Breast epithelium (tissue), 4 donors: ENCODE measurements around the gene MDK. TPM values are rescaled to one million over a fixed set of nuclear protein-coding genes. Genes with fewer than 3 reads are reported as not detected.
"Not testable (repeated sequence)": the region's sequence is repeated elsewhere in the genome, so short reads cannot be mapped to it uniquely, and the experiment has no call there.

ENCODE experiments used
- DNase-seq, 2 donors: peaks; one replicate each; pipeline ENCODE4 v3.0.0-alpha.2; 2019; ENCODE audit warnings: low spot score in 2 of 2
- H3K27ac ChIP-seq, 2 donors: fragments of 200-600 bp; sonication (generic) in 1 of 2; one replicate each; pipeline ENCODE4 v1.5.1; 2016 to 2019; ENCODE audit warnings: mild to moderate bottlenecking in 1 of 2
- H3K27me3 ChIP-seq, 2 donors: fragments of 200-600 bp; sonication (generic) in 1 of 2; one replicate each; pipeline versions ENCODE4 v1.5.1 to v1.6.0; 2017 to 2019; ENCODE audit warnings: control low read depth in 1 of 2, mild to moderate bottlenecking in 1 of 2
- H3K36me3 ChIP-seq: fragments of 200-600 bp; one replicate; pipeline ENCODE4 v1.5.1; 2019
- H3K4me1 ChIP-seq, 2 donors: fragments of 200-600 bp; sonication (generic); one replicate each; pipeline ENCODE4 v1.5.1; 2016 to 2019; ENCODE audit warnings: control low read depth in 1 of 2
- H3K4me3 ChIP-seq, 3 donors: fragments of 200-600 bp; sonication (generic); 1 replicate in 2 of 3; 2 replicates in 1 of 3; pipeline ENCODE4 v1.5.1; 2016 to 2019; ENCODE audit warnings: mild to moderate bottlenecking in 3 of 3, moderate library complexity in 2 of 3
- H3K9me3 ChIP-seq, 2 donors: fragments of 200-600 bp; sonication (generic) in 1 of 2; one replicate each; pipeline ENCODE4 v1.5.1; 2016 to 2019; ENCODE audit warnings: control low read depth in 1 of 2
- POLR2A ChIP-seq: fragments of 450-650 bp; IDR thresholded peaks from one replicate; pipeline ENCODE4 v1.6.1; 2016; ENCODE audit warnings: antibody characterized with exemption, mild to moderate bottlenecking, moderate library complexity
- POLR2AphosphoS5 ChIP-seq, 3 donors: sonication (generic); formaldehyde crosslinking; IDR thresholded peaks; one replicate each; pipeline ENCODE4 v1.6.1; 2017; ENCODE audit warnings: antibody characterized with exemption in 3 of 3
- intact Hi-C: fragments of 100-400 bp; cut with DNase I; formaldehyde crosslinking; loops from one replicate; pipeline ENCODE4 v1.15.1; 2023; ENCODE audit warnings: low total_unique reads
- total RNA-seq, 3 donors: library from RNA; depleted of rRNA; stranded (reverse); fragments of >200 nt; gene quantifications; one replicate each; pipeline ENCODE4 v1.1.0, GENCODE V29; 2016
- TF ChIP-seq, protein P1 (sequence below), 3 donors: fragments of 450-650 bp; IDR thresholded peaks; one replicate each; pipeline ENCODE4 v1.5.1; 2016 to 2017; ENCODE audit warnings: antibody characterized with exemption in 3 of 3, mild to moderate bottlenecking in 3 of 3, moderate library complexity in 3 of 3

The MDK gene
- total RNA-seq, 3 donors from 2014 or later: 20.5 to 115 (median 54.7) TPM

DNA sequence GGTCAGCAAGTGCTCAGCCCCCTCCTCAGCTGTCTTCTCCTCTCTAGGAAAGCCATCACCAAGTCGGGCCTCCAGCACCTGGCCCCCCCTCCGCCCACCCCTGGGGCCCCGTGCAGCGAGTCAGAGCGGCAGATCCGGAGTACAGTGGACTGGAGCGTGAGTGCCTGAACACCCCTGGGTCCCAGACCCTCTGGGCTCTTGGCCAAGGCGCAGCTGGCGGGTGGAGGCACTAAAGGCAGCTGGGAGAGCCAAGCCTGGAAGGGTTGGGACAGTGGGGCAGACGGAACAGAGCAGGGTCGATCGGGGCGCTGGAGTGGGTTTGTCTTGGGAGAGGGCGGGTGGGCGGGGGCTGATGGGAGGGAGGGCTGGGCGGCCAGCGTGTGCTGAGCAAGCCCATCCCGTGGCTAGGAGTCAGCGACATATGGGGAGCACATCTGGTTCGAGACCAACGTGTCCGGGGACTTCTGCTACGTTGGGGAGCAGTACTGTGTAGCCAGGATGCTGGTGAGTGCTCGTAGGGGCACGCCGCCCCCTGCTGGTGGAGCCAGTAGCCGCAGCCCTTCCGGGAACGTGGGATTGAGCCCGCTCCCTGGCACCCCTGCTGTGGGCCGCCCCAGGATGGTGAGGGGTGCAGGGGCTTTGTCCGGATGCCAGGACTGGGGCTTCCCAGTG lies 14.1 kb upstream of the MDK start:
- Histone ChIP-seq H3K27ac (peak overlapping the region; percentile 41 to 67), H3K36me3 (no peaks in the 10 kb centered on the region), H3K4me3 (peak overlapping the region in 1 of 3 donors; percentile 36), H3K4me1 (peaks cover 11 to 14% of the 10 kb centered on the region in 2 donors), H3K9me3 (no peaks in the 10 kb centered on the region), H3K27me3 (no peaks in the 10 kb centered on the region)
- intact Hi-C loops: no loop called here
- no peak for DNase-seq
- TF ChIP-seq, protein P1, sequence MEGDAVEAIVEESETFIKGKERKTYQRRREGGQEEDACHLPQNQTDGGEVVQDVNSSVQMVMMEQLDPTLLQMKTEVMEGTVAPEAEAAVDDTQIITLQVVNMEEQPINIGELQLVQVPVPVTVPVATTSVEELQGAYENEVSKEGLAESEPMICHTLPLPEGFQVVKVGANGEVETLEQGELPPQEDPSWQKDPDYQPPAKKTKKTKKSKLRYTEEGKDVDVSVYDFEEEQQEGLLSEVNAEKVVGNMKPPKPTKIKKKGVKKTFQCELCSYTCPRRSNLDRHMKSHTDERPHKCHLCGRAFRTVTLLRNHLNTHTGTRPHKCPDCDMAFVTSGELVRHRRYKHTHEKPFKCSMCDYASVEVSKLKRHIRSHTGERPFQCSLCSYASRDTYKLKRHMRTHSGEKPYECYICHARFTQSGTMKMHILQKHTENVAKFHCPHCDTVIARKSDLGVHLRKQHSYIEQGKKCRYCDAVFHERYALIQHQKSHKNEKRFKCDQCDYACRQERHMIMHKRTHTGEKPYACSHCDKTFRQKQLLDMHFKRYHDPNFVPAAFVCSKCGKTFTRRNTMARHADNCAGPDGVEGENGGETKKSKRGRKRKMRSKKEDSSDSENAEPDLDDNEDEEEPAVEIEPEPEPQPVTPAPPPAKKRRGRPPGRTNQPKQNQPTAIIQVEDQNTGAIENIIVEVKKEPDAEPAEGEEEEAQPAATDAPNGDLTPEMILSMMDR (IDR thresholded peaks at IDR 0.05): peak; percentile 73 to 85 (median 84)
- TF ChIP-seq POLR2A: no peak

DNA sequence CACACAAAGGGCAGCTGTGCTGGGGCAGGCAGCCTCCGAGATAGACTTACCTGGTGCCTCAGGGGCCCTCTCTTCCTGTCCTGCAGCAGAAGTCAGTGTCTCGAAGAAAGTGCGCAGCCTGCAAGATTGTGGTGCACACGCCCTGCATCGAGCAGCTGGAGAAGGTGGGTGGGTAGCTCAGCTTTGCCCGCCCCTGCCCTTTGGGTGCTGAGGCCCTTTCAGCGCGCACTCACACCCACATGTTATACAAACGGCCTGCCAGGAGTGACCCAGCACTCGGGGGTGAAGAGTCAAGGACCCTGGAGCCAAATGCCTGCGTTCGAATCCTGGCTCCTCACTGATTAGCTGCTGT lies 13.6 kb upstream of the MDK start:
- no peak for DNase-seq
- H3K36me3 ChIP-seq: no peaks in the 10 kb centered on the region
- peak overlapping the region; percentile 41 to 67 for H3K27ac ChIP-seq
- H3K4me1 ChIP-seq: peaks cover 9 to 14% of the 10 kb centered on the region in 2 donors
- no peaks in the 10 kb centered on the region for H3K9me3 ChIP-seq
- TF ChIP-seq, protein P1 (IDR thresholded peaks at IDR 0.05): peak in 1 of 3 donors; percentile 22
- no peak for TF ChIP-seq POLR2AphosphoS5 (IDR thresholded peaks at IDR 0.05)
- TF ChIP-seq POLR2A: no peak
- H3K4me3 ChIP-seq: peak overlapping the region in 1 of 3 donors; percentile 36
- intact Hi-C loops: no loop called here
- H3K27me3 ChIP-seq: no peaks in the 10 kb centered on the region

DNA sequence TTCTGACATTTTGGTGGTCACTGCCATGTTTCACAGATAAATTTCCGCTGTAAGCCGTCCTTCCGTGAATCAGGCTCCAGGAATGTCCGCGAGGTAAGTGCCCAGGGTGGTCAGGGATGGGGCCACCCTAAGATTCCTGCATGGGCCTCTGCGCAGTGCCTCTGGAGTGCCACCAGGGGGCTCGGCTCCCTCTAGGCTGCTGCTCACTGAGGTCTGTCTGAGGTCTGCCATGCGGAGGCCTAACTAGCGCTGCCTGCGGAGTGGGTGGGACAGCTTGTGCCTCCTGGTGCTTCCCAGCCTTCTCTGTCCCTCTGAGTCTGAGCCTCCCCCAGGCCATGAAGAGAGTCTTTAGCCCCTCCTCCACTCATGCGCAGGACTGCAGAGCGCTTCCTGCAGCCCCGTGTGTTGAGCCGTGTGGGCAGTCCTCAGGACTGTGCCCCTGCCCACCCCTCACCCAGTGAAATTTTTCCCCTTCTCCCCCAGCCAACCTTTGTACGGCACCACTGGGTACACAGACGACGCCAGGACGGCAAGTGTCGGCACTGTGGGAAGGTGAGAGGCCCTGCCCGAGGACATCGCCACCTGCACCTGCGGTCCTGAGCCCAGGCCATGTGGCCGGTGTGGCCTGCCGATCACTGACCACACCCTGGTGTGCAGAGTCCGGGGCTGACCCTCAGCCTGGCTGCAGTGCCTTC lies 11.9 kb upstream of the MDK start:
- no peak for DNase-seq
- Histone ChIP-seq H3K27ac (no peak overlapping the region), H3K4me3 (no peak overlapping the region), H3K36me3 (no peaks in the 10 kb centered on the region), H3K27me3 (no peaks in the 10 kb centered on the region), H3K9me3 (no peaks in the 10 kb centered on the region), H3K4me1 (peaks cover 0 to 5% of the 10 kb centered on the region in 2 donors)
- no peak for TF ChIP-seq POLR2A
- TF ChIP-seq, protein P1 (IDR thresholded peaks at IDR 0.05): peak; percentile 47 to 73 (median 72)
- intact Hi-C loops: no loop called here

DNA sequence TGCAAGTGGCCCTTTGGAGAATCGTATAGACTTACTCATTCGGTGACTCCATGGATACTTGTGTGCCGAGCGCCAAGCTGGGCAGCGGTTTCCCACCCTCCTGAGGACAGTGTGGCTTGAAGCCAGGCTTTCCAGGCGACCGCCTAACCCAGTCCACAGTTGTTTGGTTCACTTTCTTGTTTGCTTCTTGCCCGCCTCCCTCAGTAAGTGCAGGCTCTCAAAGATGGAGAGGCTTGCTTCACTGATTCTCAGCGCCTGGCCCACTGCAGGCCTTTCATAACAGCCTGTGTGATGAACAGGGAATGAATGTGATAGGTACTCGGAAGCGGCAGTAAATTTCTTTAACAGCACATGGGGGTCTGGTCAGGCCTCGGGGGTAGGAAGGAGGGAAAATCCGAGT lies 11.2 kb upstream of the MDK start:
- peaks cover 5% of the 10 kb centered on the region for H3K36me3 ChIP-seq
- no peaks in the 10 kb centered on the region for H3K27me3 ChIP-seq
- peaks cover 0 to 5% of the 10 kb centered on the region in 2 donors for H3K4me1 ChIP-seq
- intact Hi-C loops: no loop called here
- no peak for DNase-seq
- H3K9me3 ChIP-seq: no peaks in the 10 kb centered on the region
- H3K4me3 ChIP-seq: no peak overlapping the region
- H3K27ac ChIP-seq: no peak overlapping the region
- TF ChIP-seq POLR2AphosphoS5 (IDR thresholded peaks at IDR 0.05) (no peak), POLR2A (no peak)
- TF ChIP-seq, protein P1 (IDR thresholded peaks at IDR 0.05): no peak

DNA sequence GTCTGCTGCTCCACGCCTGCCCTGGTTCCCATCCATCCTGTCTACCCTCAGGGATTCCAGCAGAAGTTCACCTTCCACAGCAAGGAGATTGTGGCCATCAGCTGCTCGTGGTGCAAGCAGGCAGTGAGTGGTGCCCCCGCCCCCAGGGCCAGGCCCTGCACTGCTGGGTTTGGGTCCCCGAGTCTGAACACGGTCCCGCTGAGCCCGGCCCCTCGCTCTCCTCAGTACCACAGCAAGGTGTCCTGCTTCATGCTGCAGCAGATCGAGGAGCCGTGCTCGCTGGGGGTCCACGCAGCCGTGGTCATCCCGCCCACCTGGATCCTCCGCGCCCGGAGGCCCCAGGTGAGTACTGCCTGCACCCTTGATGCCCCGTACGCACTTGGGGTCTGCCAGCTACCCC lies 10.2 kb upstream of the MDK start:
- H3K36me3 ChIP-seq, H3K9me3 ChIP-seq, intact Hi-C loops, DNase-seq, H3K27ac ChIP-seq, H3K27me3 ChIP-seq, H3K4me3 ChIP-seq, H3K4me1 ChIP-seq: not testable (repeated sequence)
